GM12874 (cell line): Measurements from ENCODE around the gene SEMA5B.

Experiments used
- CTCF ChIP-seq: IDR thresholded peaks from 2 replicates; pipeline ENCODE4 v1.5.1; 2011; ENCODE audit warnings: low read depth, mild to moderate bottlenecking, control low read depth, low read length, moderate library complexity; ENCODE audit not compliant: insufficient read depth

Gene SEMA5B

DNA sequence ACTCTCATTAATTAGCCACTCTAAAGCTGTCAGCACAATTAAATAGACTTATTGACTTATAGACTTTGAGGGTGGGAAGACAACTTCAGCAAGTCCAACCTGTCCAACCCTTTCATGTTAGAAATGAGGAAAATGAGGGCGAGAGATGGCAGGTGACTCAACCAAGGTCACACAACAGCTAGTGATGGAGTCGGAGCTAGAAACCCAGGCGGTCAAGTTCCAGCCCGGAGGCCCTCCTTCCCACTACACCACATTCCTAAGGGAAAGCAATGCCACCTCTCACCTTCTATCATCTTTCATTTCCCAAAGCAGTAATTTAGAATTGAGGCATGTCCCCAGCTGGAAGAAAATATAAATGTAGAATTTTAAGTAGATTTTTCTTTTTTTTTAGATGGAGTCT lies 28.7 kb downstream of the SEMA5B start:
- TF ChIP-seq CTCF: no peak

DNA sequence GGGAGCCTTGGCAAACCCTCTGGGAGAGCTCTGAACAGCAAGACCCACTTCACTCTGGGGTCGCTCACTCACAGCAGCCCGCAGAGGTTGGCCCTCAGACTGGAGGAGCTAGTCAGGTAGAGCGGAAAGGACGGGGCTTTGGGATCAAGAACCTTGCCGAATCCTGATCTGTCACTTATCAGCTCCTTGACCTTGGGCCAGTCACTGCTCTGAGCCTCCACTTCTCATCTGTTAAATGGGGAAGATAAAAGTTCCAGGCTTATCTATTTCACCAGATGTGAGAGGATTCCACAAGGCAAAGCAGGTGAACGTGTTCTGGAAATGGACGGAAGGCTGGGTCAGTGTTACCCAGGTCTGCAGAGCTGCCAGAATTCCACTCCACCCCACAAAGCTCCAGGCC lies 29.4 kb downstream of the SEMA5B start:
- no peak for TF ChIP-seq CTCF

GRCh38 chr3:122996038-122996580 lies 31.5 kb downstream of the SEMA5B start:
- TF ChIP-seq CTCF: no peak

DNA sequence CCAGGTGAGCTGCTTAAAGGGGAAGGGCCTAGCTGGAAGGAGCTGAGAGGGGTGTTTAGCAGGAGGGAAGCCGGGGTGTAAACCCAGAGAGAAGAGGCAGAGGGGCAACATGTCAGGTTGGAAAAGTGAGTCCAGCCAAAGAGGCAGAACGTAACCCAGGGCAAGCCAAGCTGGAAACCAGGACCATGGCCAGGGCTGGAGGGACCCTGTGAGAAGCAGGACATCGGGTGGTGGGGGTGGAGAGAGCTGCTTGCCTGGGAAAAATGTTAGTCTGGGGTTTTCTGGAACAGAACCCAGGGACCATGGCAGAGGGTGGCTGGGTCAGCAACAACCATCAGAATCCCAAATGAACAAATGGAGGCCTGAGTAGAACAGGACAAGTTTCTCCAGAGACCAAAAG lies 32.6 kb downstream of the SEMA5B start:
- no peak for TF ChIP-seq CTCF

GRCh38 chr3:122993124-122993978 lies 34.2 kb downstream of the SEMA5B start:
- TF ChIP-seq CTCF: no peak

DNA sequence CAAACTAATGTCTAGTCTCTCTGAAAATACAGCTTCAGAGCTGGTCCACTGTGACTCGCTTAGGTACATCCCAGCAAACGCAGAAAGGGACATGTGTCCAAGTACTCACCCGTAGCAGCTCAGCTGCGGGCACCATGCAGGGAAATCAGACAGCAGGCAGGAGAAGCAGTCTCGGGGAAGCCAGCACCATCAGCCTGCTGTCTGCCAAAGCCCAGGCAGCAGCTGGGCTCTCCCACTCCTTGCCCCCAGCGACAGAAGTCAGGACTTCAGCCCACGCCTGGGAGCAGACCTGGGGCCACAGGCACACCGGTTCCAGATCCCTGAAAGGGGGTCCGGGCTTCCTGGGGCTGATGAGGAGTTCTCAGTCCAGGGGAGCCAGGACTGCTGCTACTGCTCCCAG lies 34.9 kb downstream of the SEMA5B start:
- TF ChIP-seq CTCF: no peak

DNA sequence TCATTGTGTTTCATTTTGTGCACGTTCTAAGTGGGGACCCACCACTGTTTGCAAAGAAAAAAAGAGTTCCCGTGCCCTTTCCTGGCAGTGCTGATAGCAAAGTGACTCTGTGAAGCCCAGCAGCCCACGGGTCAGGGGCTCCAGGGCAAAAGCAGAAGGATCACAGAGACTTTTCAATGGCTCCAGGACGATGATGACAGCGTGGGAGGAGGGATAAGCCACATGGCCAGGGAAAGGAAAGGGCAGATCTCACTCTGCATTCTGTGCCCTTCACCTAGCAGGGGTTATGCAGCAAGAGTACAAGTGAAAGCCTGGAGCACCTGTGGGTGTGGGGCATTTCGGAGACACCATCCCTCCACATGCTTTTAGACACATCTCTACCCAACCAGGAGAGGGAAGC lies 35.4 kb downstream of the SEMA5B start:
- no peak for TF ChIP-seq CTCF
